ENCODE results near the gene NPAS2.

The NPAS2 gene

GRCh38 chr2:100972452-100972851 is 152.5 kb downstream of the NPAS2 start:
- in situ Hi-C loops (cut with MboI; ENCODE audit: low pct_unique_long_range_greater_than_20kb, low sequenced_read_pairs): no loop called here
- DNase-seq: no peak

- in situ Hi-C loops (cut with MboI; ENCODE audit: low pct_unique_long_range_greater_than_20kb, low sequenced_read_pairs): loop anchor here (25.0 kb wide), 1 partner anchor 363 kb away; no protein-coding TSS in a partner anchor
- DNase-seq: no peak
These were observed 155.0 kb downstream of the NPAS2 start for GRCh38 chr2:100974712-100975520.

DNA sequence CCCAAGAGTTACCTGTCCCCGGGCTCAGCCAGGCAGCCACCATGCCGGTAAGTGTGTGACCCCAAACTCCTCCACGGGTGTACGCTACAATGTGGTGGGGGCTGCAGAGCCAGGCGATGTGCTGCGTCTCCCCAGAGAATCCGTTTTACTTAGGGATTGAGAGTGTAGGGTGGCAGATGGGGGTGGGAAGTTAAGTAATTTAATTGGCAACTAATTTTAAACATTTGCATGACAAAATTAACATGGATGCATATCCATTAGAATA is 155.5 kb downstream of the NPAS2 start:
- DNase-seq: no peak
- in situ Hi-C loops (cut with MboI; ENCODE audit: low pct_unique_long_range_greater_than_20kb, low sequenced_read_pairs): loop anchor here (25.0 kb wide), 1 partner anchor 363 kb away; no protein-coding TSS in a partner anchor

DNA sequence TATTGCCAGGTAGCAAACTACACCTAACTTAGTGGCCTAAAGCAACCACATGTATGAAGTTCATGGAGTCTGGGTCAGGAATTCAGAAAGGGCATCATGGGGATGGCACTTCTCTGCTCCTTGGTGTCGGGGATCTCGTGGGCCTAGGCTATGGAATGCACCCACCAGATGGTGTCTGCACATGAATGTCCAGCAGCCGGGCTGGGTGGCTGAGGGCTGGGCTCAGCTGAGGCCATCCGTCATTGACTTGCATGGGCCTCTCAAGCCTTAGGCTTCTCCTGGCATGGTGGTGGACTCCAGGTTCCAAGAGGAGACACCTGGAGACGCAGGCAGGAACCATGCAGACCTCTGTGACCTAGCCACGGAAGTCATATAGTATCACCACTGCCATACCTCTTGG is 156.1 kb downstream of the NPAS2 start:
- no peak for DNase-seq
- in situ Hi-C loops (cut with MboI; ENCODE audit: low pct_unique_long_range_greater_than_20kb, low sequenced_read_pairs): loop anchor here (25.0 kb wide), 1 partner anchor 364 kb away; no protein-coding TSS in a partner anchor

DNA sequence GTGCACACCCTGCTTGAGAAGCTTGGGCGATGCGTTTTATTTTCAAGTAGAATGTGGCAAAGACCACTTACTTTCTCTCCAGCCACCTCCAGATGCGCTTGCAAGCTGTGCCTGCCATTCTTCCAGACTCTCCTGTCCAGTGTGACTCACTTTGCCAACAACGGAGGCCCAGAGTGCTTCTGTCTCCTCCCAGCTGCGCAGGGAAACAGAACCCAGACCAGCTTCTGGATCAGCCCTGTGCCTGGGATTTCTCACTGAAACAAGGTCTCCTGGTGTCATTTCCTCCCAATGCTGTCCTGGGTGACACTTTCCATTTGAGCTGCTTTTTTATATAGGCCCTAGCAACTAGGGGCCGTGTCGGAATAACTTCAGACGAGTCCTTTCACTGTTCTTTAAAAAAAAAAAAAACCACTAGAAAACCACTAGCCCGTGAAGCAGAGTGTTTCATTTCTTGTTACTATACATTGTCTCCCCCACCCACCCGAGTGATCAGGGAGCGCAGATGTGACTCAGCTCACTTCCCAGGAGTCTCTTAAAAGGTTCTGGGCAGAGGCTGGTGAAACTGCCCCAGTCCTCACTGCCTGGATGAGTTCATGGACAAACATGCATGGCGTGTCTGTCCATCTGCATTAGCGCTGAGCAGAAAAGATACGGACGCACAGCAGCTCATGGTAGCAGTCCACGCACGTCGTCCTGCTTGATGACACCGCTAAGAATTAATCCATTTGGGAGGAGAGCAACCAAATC is 156.9 kb downstream of the NPAS2 start:
- in situ Hi-C loops (cut with MboI; ENCODE audit: low pct_unique_long_range_greater_than_20kb, low sequenced_read_pairs): loop anchor here (25.0 kb wide), 1 partner anchor 365 kb away; no protein-coding TSS in a partner anchor

GRCh38 chr2:100977511-100977910 is 157.6 kb downstream of the NPAS2 start:
- in situ Hi-C loops (cut with MboI; ENCODE audit: low pct_unique_long_range_greater_than_20kb, low sequenced_read_pairs): loop anchor here (25.0 kb wide), 1 partner anchor 365 kb away; no protein-coding TSS in a partner anchor

More for the DNA sequence above, 156.9 kb downstream of the NPAS2 start:
- DNase-seq: no peak

GRCh38 chr2:100978582-100979191 is 158.7 kb downstream of the NPAS2 start:
- DNase-seq: no peak
- in situ Hi-C loops (cut with MboI; ENCODE audit: low pct_unique_long_range_greater_than_20kb, low sequenced_read_pairs): loop anchor here (25.0 kb wide), 1 partner anchor 366 kb away; no protein-coding TSS in a partner anchor

More at GRCh38 chr2:100977511-100977910, 157.6 kb downstream of the NPAS2 start:
- DNase-seq: no peak

- no peak for DNase-seq
- in situ Hi-C loops (cut with MboI; ENCODE audit: low pct_unique_long_range_greater_than_20kb, low sequenced_read_pairs): loop anchor here (25.0 kb wide), 1 partner anchor 368 kb away; no protein-coding TSS in a partner anchor
These were observed 160.1 kb downstream of the NPAS2 start for GRCh38 chr2:100980046-100980445.

GRCh38 chr2:100981011-100981410 is 161.1 kb downstream of the NPAS2 start:
- DNase-seq: no peak
- in situ Hi-C loops (cut with MboI; ENCODE audit: low pct_unique_long_range_greater_than_20kb, low sequenced_read_pairs): loop anchor here (25.0 kb wide), 1 partner anchor 369 kb away; no protein-coding TSS in a partner anchor

- in situ Hi-C loops (cut with MboI; ENCODE audit: low pct_unique_long_range_greater_than_20kb, low sequenced_read_pairs): loop anchor here (25.0 kb wide), 1 partner anchor 370 kb away; no protein-coding TSS in a partner anchor
- DNase-seq: no peak
These were observed 162.5 kb downstream of the NPAS2 start for GRCh38 chr2:100982431-100982861.

DNA sequence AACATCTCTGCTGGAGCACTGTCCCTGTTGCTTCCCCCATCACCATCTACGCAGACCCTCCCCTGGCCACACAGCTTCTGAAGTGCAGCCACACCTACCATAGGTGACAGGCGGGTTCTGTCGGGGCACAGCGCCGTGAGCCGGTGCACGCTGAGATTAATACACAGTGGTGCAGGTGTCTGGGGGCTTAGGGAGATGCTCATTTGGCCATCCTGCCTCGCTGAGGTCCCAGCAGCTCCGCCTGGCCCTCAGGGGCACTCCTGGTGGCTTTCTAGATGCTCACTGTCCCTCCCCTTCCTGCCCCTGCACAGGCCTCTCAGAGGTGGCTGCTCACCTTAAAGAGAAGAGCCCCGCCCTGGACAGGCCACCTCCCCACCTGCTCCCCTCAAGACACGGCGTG is 163.3 kb downstream of the NPAS2 start:
- no peak for DNase-seq
- in situ Hi-C loops (cut with MboI; ENCODE audit: low pct_unique_long_range_greater_than_20kb, low sequenced_read_pairs): loop anchor here (25.0 kb wide), 1 partner anchor 371 kb away; no protein-coding TSS in a partner anchor

GRCh38 chr2:100983684-100984310 is 163.9 kb downstream of the NPAS2 start:
- in situ Hi-C loops (cut with MboI; ENCODE audit: low pct_unique_long_range_greater_than_20kb, low sequenced_read_pairs): loop anchor here (25.0 kb wide), 1 partner anchor 371 kb away; no protein-coding TSS in a partner anchor
- DNase-seq: no peak

DNA sequence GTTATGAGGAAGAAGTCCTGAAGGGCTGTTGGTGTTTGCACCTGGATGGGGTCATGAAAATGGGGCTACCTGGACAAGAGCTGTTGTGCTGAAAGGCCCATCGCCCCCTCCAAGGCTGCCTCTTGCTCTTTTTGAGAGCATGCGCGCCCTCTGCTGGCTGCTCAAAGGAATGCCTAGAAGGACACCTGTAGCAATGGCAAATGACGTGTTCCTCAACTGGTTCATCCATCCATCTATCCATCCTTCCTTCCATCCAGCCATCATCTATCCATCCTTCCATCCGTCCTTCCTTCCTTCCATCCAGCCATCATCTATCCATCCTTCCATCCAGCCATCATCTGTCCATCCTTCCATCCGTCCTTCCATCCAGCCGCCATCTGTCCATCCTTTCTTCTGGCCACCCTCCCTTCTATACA is 165.0 kb downstream of the NPAS2 start:
- in situ Hi-C loops (cut with MboI; ENCODE audit: low pct_unique_long_range_greater_than_20kb, low sequenced_read_pairs): loop anchor here (25.0 kb wide), 1 partner anchor 373 kb away; no protein-coding TSS in a partner anchor

GRCh38 chr2:100986157-100986556 is 166.2 kb downstream of the NPAS2 start:
- in situ Hi-C loops (cut with MboI; ENCODE audit: low pct_unique_long_range_greater_than_20kb, low sequenced_read_pairs): loop anchor here (25.0 kb wide), 1 partner anchor 374 kb away; no protein-coding TSS in a partner anchor
- no peak for DNase-seq

More for the DNA sequence above, 165.0 kb downstream of the NPAS2 start:
- DNase-seq: peak; percentile 67

DNA sequence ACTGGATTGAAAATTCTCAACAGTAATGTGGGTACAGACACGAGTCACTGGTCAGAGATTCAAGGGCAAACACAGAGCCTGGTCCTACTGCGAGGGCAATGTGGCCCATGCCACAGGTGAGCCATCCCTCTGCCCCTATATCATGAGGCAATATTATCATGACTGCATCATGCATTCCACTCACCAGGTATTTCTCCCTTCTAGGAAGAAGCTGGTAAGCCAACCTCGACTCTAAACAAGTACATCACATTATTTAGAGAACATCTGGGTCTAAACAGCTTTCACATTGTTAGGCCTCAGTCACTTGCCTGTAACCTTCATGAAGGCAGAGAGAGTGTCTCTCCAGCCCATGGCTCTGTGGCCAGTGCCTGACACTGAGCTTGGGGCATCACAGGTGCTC is 167.6 kb downstream of the NPAS2 start:
- in situ Hi-C loops (cut with MboI; ENCODE audit: low pct_unique_long_range_greater_than_20kb, low sequenced_read_pairs): loop anchor here (25.0 kb wide), 1 partner anchor 375 kb away; no protein-coding TSS in a partner anchor
- DNase-seq: no peak

GRCh38 chr2:100987974-100988373 is 168.0 kb downstream of the NPAS2 start:
- in situ Hi-C loops (cut with MboI; ENCODE audit: low pct_unique_long_range_greater_than_20kb, low sequenced_read_pairs): loop anchor here (25.0 kb wide), 1 partner anchor 376 kb away; no protein-coding TSS in a partner anchor
- no peak for DNase-seq

GRCh38 chr2:100988630-100989417 is 168.9 kb downstream of the NPAS2 start:
- DNase-seq: no peak
- in situ Hi-C loops (cut with MboI; ENCODE audit: low pct_unique_long_range_greater_than_20kb, low sequenced_read_pairs): loop anchor here (25.0 kb wide), 1 partner anchor 377 kb away; no protein-coding TSS in a partner anchor

DNA sequence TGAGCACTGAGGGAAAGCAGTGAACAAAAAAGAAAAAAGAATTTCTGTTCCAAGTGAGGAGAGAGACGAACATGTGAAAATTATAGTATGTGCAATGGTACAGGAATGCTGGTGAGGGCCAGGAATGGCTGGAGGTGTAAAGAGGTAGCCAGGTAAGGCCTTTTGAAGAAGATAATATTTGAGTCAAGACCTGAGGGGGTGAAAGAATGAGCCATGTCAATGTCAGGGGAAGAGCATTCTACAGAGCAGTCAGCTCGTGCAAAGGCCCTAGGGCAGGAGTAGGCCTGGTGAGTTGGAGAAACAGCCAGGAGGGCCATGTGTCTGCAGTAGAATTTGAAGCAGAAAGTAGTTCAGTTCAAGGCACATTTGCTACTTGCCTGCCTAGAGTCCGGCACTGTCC is 169.7 kb downstream of the NPAS2 start:
- DNase-seq: no peak
- in situ Hi-C loops (cut with MboI; ENCODE audit: low pct_unique_long_range_greater_than_20kb, low sequenced_read_pairs): loop anchor here (25.0 kb wide), 1 partner anchor 377 kb away; no protein-coding TSS in a partner anchor

Measured in KBM-7 (cell line).